Sigmoid colon (tissue), 7 donors: ENCODE results near the gene THEMIS2. TPM values are rescaled to one million over a fixed set of nuclear protein-coding genes. Genes with fewer than 3 reads are reported as not detected.

Experiments
- DNase-seq: peaks from one replicate; pipeline ENCODE4 v3.0.0-alpha.2; 2019
- H3K27ac ChIP-seq, 4 donors: fragments of 200-600 bp; sonication (generic); one replicate each; pipeline ENCODE4 v1.5.1; 2016 to 2019; ENCODE audit warnings: mild to moderate bottlenecking in 1 of 4
- H3K27me3 ChIP-seq, 3 donors: fragments of 200-600 bp; sonication (generic); one replicate each; pipeline ENCODE4 v1.5.1; 2019; ENCODE audit warnings: mild to moderate bottlenecking in 1 of 3
- H3K36me3 ChIP-seq, 4 donors: fragments of 200-600 bp; sonication (generic); one replicate each; pipeline ENCODE4 v1.5.1; 2016 to 2019
- H3K4me1 ChIP-seq, 4 donors: fragments of 200-600 bp; sonication (generic); one replicate each; pipeline ENCODE4 v1.5.1; 2017 to 2019
- H3K4me3 ChIP-seq, 4 donors: fragments of 200-600 bp; sonication (generic); one replicate each; pipeline ENCODE4 v1.5.1; 2017 to 2019; ENCODE audit warnings: mild to moderate bottlenecking in 2 of 4, moderate library complexity in 1 of 4
- H3K9me3 ChIP-seq, 4 donors: fragments of 200-600 bp in 3 of 4; sonication (generic) in 3 of 4; one replicate each; pipeline versions ENCODE4 v1.5.1 to v1.6.1; 2013 to 2019
- EP300 ChIP-seq, 4 donors: sonication (generic); formaldehyde crosslinking; IDR thresholded peaks; one replicate each; pipeline ENCODE4 v1.6.1; 2017; ENCODE audit warnings: antibody characterized with exemption in 4 of 4
- POLR2A ChIP-seq, 2 donors: fragments of 450-650 bp; IDR thresholded peaks; one replicate each; pipeline ENCODE4 v1.6.1; 2016; ENCODE audit warnings: antibody characterized with exemption in 2 of 2, mild to moderate bottlenecking in 2 of 2, moderate library complexity in 2 of 2
- POLR2AphosphoS5 ChIP-seq, 4 donors: sonication (generic); formaldehyde crosslinking; IDR thresholded peaks; one replicate each; pipeline ENCODE4 v1.6.1; 2017; ENCODE audit warnings: antibody characterized with exemption in 4 of 4
- WGBS, 2 donors: extraction: QIAGEN DNeasy Blood & Tissue Kit; methylation state at CpG; one replicate each; pipeline ENCODE4 v1.1.7; 2013; 5-methylcytosine and 5-hydroxymethylcytosine counted together
- intact Hi-C: fragments of 100-400 bp; cut with DNase I; formaldehyde crosslinking; loops from one replicate; pipeline ENCODE4 v1.15.1; 2023
- polyA plus RNA-seq, 3 donors: library from polyadenylated mRNA; stranded (reverse); fragments of 200-250 nt; gene quantifications; one replicate each; pipeline ENCODE4 v1.2.3, GENCODE V29; 2013
- total RNA-seq, 4 donors: library from RNA; depleted of rRNA; stranded (reverse); fragments of >200 nt; gene quantifications; one replicate each; pipeline ENCODE4 v1.1.0, GENCODE V29; 2016
- TF ChIP-seq, protein P1 (sequence below), 4 experiments: fragments of 450-650 bp in 3 of 4; fragments of 200-600 bp in 1 of 4; IDR thresholded peaks; one replicate each; pipeline ENCODE4 v1.5.1; 2016 to 2019; ENCODE audit warnings: antibody characterized with exemption in 4 of 4, mild to moderate bottlenecking in 3 of 4, moderate library complexity in 2 of 4
- donor health status: healthy with polysubstance abuse.
- donor health status: Bipolar disorder and iron deficiency.
- donor health status: healthy.

Gene THEMIS2
- total and polyA plus RNA-seq, 7 donors: 9.0 to 32.2 (median 14.8) TPM

DNA sequence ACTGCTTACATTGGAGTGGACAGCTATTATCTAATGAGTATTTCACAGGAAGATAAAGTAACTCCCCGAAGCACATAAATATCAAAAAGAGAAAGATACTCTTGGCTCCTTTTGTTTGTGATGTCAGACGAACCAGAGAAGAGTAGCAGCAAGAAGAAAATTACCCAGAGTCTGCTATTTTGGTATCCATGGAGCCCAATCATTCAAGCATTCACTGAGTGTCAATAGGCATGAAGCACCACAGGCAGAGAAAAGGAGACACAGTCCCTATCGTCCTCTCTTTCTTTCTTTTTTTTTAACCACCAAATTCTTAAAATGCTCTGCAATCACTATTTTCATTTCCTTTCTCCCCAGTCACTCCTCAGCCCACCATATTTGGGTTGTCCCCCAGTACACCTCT is 22.2 kb downstream of the THEMIS2 start:
- 79 to 80% methylated on average over 3 of the region's 3 CpGs for WGBS, 2 donors
- no peaks in the 10 kb centered on the region for H3K9me3 ChIP-seq
- no peak for TF ChIP-seq EP300 (IDR thresholded peaks at IDR 0.05)
- no peak for TF ChIP-seq POLR2AphosphoS5 (IDR thresholded peaks at IDR 0.05)
- no peak for TF ChIP-seq POLR2A (IDR thresholded peaks at IDR 0.05)
- TF ChIP-seq, protein P1, sequence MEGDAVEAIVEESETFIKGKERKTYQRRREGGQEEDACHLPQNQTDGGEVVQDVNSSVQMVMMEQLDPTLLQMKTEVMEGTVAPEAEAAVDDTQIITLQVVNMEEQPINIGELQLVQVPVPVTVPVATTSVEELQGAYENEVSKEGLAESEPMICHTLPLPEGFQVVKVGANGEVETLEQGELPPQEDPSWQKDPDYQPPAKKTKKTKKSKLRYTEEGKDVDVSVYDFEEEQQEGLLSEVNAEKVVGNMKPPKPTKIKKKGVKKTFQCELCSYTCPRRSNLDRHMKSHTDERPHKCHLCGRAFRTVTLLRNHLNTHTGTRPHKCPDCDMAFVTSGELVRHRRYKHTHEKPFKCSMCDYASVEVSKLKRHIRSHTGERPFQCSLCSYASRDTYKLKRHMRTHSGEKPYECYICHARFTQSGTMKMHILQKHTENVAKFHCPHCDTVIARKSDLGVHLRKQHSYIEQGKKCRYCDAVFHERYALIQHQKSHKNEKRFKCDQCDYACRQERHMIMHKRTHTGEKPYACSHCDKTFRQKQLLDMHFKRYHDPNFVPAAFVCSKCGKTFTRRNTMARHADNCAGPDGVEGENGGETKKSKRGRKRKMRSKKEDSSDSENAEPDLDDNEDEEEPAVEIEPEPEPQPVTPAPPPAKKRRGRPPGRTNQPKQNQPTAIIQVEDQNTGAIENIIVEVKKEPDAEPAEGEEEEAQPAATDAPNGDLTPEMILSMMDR (IDR thresholded peaks at IDR 0.05): no peak
- intact Hi-C loops: no loop called here
- H3K36me3 ChIP-seq: peaks cover 9 to 81% (median 37%) of the 10 kb centered on the region in 4 donors
- no peaks in the 10 kb centered on the region for H3K27me3 ChIP-seq
- DNase-seq: no peak
- H3K27ac ChIP-seq: no peak overlapping the region
- no peak overlapping the region for H3K4me3 ChIP-seq
- H3K4me1 ChIP-seq: no peaks in the 10 kb centered on the region

DNA sequence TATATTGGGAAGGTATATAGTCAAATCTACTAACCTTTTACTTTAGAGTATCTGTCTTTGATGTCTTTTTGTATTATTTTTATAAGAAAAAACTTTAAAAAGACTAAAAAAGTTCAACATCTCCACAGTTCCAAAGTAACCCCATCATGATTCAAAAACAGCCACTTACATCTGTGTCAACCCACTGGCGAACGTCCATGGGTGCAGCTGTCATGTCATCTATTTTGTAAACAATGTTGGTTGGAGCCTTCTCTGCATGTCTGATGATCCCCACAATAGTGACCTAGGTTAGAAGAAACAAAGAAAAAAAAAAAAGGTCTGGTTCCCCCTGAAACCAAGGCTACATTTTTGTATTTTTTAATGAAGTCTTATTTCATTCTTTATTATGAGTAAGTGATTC is 34.4 kb downstream of the THEMIS2 start:
- Histone ChIP-seq H3K36me3 (peaks cover 18 to 92% (median 31%) of the 10 kb centered on the region in 4 donors), H3K4me1 (no peaks in the 10 kb centered on the region), H3K4me3 (no peak overlapping the region), H3K9me3 (no peaks in the 10 kb centered on the region), H3K27ac (no peak overlapping the region), H3K27me3 (no peaks in the 10 kb centered on the region)
- WGBS, 2 donors: 78 to 84% methylated on average over 2 of the region's 2 CpGs
- no peak for TF ChIP-seq POLR2AphosphoS5 (IDR thresholded peaks at IDR 0.05)
- TF ChIP-seq, protein P1 (IDR thresholded peaks at IDR 0.05): no peak
- DNase-seq: no peak
- intact Hi-C loops: no loop called here

DNA sequence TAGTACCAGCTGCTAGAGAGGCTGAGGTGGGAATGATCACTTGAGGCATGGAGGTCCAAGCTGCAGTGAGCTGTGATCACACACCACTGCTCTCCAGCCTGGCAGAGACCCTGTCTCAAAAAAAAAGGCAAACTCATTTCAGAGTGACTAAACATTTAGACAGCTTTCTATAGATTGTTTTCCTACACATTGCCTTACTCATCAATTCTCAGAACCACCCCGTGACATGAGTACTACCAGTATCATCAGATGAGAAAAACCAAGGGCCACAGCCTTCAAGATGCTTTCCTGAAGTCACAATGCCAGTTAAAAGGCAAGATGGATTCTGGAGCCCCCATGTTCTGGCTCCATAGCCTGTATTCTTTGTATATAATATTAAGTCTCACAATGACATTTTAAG is 40.1 kb downstream of the THEMIS2 start:
- intact Hi-C loops: no loop called here
- Histone ChIP-seq H3K27ac (no peak overlapping the region), H3K9me3 (peaks cover 0 to 5% (median 2%) of the 10 kb centered on the region in 4 donors), H3K36me3 (peaks cover 0 to 48% (median 10%) of the 10 kb centered on the region in 4 donors), H3K27me3 (no peaks in the 10 kb centered on the region), H3K4me3 (no peak overlapping the region), H3K4me1 (peaks cover 0 to 9% (median 5%) of the 10 kb centered on the region in 4 donors)
- TF ChIP-seq EP300 (IDR thresholded peaks at IDR 0.05): no peak
- no peak for TF ChIP-seq POLR2A (IDR thresholded peaks at IDR 0.05)
- TF ChIP-seq, protein P1 (IDR thresholded peaks at IDR 0.05): no peak
- no peak for TF ChIP-seq POLR2AphosphoS5 (IDR thresholded peaks at IDR 0.05)
- 91 to 92% methylated on average over 1 of the region's 1 CpG for WGBS, 2 donors
- no peak for DNase-seq

DNA sequence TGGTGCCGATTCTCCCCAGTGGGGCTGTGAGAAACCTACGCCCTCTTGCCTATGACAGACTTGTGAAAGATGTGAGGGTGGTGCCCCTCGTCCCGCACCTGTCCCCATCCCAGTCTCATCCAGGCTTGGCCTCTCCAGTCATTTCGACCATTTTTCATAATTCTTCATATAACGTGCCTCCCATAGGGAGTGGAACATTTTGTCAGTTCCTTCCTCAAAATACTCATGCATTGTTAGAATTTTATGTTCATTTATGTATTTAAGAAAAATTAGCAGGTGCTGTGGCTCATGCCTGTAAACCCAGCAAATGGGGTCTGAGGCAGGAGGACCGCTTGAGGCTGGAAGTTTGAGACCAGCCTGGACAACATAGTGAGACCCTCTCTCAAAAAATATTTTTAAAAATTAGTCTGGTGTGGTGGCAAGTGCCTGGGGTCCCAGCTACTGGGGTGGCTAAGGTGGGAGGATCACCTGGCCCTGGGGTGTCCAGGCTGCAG is 42.8 kb downstream of the THEMIS2 start:
- H3K27ac ChIP-seq: peak overlapping the region; percentile 78 to 86 (median 84)
- no peak for TF ChIP-seq EP300 (IDR thresholded peaks at IDR 0.05)
- TF ChIP-seq, protein P1 (IDR thresholded peaks at IDR 0.05): no peak
- no peak for TF ChIP-seq POLR2A (IDR thresholded peaks at IDR 0.05)
- no peak for TF ChIP-seq POLR2AphosphoS5 (IDR thresholded peaks at IDR 0.05)
- peaks cover 0 to 5% (median 2%) of the 10 kb centered on the region in 4 donors for H3K9me3 ChIP-seq
- intact Hi-C loops: no loop called here
- WGBS, 2 donors: 59 to 69% methylated on average over 7 of the region's 7 CpGs
- no peaks in the 10 kb centered on the region for H3K27me3 ChIP-seq
- no peak for DNase-seq
- peaks cover 0 to 9% (median 5%) of the 10 kb centered on the region in 4 donors for H3K4me1 ChIP-seq
- peak overlapping the region in 3 of 4 donors; percentile 9 to 62 (median 22) for H3K4me3 ChIP-seq
- peaks cover 0 to 28% (median 0%) of the 10 kb centered on the region in 4 donors for H3K36me3 ChIP-seq

DNA sequence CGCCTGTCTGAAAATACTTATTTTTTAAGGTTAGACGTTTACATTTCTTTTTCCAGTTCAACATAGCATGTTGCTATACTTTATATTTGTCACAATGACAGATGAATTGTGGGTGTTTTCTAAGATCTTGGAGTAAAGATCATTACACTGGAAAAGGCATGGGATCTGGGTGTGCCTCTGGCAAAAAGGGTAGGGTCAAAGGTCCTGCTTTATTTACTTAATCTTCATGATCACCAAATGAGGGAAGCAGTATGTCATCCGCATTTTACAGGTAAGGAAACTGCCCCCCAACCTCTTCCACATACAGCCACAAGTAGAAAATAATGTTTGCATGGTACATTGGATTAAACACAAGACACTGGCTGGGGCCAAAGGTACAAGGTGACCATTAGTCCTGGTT is 49.9 kb downstream of the THEMIS2 start:
- Histone ChIP-seq H3K4me3 (no peak overlapping the region), H3K36me3 (no peaks in the 10 kb centered on the region), H3K27me3 (no peaks in the 10 kb centered on the region), H3K27ac (no peak overlapping the region), H3K9me3 (no peaks in the 10 kb centered on the region), H3K4me1 (no peaks in the 10 kb centered on the region)
- TF ChIP-seq POLR2AphosphoS5 (IDR thresholded peaks at IDR 0.05): no peak
- TF ChIP-seq, protein P1 (IDR thresholded peaks at IDR 0.05): no peak
- no peak for TF ChIP-seq EP300 (IDR thresholded peaks at IDR 0.05)
- TF ChIP-seq POLR2A (IDR thresholded peaks at IDR 0.05): no peak
- no peak for DNase-seq
- intact Hi-C loops: no loop called here
- 37 to 73% methylated on average over 3 of the region's 3 CpGs for WGBS, 2 donors
